HG03108 (cell line): ENCODE results near the gene PKP4.

ENCODE experiments used
- ATAC-seq: cut with Tn5 transposase; IDR thresholded peaks from one replicate; pipeline ENCODE4 v1.9.1; 2021; ENCODE audit warnings: moderate library complexity; ENCODE audit not compliant: unreplicated experiment

PKP4 gene

DNA sequence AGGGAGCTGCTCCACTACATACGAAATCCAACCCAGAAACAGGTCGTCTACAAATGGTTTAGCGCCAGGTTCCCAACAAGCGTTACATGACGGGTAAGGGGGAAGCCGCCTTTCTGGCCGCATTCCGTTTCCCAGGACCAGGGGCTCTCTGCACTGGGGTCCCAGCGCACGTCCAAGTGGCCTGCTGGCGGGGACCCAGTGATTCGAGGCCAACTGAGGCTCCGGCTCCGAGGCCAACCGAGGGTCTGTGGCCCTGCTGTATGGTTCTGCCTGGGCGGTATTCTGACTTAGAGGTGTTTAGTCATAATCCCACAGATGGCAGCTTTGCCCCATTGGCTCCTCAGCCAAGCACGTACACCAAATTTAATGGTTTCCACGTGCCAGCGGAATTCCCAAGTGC is 127.2 kb downstream of the PKP4 start:
- no peak for ATAC-seq

DNA sequence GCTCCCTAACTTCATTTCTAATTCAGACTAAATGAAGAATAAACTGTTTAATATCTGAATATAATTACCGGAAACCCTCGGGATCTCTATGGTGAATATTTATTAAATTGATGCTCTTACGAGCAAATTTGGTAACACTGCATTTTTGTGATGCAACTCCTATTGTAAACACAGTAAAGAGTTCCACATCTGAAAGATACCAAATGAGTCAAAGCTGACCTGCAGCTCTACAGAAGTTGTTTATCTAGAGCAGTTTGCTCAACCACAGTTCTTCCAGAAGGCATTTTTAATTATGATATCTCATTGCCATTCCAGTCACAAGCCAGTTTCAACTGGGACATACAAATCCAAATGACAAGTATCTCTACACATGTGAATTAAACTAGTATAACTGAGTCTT is 129.7 kb downstream of the PKP4 start:
- ATAC-seq, result no peak

DNA sequence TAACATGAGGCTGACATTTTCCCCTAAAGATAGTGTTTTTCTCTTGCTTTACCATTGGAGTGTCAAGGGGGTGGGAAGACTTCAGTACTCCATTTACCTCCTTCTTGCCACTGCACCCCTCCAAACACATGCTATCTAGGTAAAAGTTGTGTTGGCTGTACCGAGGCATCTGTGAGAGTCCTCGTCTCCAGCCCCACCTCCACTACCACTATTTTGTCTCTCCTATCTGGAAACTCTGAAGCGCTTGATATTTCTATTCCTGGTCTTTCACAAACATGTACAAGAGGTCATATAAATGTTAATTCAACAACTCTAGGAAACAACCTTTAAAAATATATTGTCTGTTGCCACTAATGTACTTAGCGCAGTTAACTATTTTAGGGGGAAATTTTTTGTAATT is 132.6 kb downstream of the PKP4 start:
- no peak for ATAC-seq

GRCh38 chr2:158598862-158599517 is 142.2 kb downstream of the PKP4 start:
- ATAC-seq, result no peak

DNA sequence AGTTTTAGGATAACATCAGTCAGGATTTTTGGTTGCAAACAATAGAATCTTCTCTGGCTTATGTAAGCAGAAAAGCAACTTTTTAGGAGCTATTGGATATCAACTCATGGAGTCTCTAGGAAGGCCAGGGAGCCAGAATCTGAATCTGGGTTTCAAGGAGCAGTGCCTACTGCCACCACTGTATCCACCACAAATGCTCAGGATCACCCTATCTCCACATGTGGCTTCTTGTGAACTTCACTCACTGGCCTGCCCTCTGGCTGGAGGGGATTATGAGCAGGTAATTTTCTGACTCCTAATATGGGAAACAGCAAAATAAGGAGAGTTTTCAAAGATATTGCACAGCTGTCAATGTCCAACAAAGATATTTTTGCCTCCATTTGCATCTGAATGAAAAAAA is 142.9 kb downstream of the PKP4 start:
- no peak for ATAC-seq

DNA sequence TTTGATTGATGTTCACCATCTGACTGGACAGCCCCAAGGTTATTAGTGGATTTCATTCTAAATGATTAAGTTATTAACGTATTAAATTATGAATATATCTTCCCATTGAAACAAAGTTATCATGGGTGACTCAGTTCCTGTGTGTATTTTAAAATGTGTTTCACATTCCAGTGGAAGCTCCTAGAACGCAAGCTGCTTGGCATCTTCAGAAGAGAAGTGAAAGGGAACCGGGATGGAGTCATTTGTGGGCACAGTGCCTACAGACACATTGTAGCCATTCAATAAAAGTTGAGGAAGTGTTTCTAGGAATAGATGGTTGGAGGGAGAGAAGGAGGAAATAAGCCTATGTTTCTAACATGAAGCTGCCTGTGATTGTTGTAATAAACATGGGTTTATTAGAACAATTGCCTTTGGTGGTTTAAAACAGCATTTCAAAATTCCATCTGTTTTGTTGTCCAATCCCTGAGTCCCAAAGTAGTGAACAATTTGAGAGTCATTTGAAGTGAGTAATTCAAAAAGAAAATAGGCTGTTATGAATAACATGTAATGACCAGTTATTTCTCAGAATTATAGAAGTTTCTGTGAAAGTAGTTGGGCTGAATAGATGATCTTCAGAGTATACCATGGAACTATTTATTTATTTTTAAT is 143.5 kb downstream of the PKP4 start:
- ATAC-seq, result no peak

GRCh38 chr2:158602027-158602426 is 145.3 kb downstream of the PKP4 start:
- no peak for ATAC-seq

DNA sequence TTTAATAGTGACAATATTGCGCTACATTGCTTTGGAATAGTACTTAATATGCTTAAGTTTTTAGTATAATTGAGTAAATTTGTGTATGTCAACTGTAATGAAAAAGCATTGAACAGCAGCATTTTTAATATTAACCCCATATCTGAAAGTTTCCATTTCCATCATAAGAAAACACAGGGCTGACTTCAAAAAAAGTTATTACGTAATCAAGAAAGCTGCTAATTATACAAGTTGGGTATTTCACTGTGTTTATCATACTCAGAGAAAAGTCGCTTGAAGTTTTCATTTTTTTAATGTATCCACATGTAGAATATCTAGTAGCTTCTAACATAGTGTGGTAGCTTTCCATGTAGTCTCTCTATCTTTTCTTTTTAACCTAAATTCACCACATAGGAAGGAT is 146.5 kb downstream of the PKP4 start:
- ATAC-seq, result no peak

GRCh38 chr2:158603986-158604385 is 147.2 kb downstream of the PKP4 start:
- ATAC-seq, result no peak

DNA sequence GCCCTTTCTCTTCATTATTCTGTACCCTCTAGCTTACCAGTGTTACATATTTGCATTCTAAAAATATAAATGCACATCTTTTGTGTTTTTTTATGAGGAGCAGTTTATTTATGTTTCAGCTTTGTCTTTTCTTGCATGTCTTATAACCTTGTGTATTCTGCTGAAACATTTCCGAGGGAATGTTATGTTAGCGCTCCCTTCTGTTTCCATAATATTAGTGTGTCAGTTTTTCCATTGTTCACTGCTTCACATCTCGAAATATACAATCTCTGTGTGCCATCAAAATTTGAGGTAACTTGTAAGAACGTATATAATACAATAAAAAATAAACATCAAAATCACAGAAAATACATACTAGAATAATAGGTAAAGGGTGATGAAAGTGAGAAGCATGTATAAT is 153.3 kb downstream of the PKP4 start:
- ATAC-seq, result no peak

DNA sequence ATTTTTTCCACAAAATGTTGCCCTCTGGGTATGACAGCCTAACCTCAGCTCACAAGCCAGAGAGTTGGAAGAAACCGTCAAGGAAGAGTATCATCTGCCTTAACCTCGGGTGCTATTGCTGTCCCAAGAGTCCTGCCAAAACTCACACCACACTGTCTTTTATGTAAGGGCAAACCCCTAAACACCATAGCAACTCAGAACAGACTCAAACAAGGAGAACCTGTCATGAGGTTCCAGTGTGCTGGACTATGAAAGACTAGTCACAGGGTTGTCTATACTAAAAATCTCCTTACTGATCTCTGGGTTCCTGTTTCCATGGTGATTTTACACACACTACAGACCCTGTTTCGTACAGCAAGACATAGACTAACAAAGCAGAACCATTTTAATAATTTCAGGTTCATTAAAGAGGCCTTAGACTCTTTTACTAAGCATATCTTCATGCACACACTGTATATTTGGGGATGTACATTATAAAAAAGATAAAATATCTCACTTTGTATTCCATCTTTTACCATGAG is 159.8 kb downstream of the PKP4 start:
- ATAC-seq, result no peak

GRCh38 chr2:158618891-158619490 is 162.2 kb downstream of the PKP4 start:
- no peak for ATAC-seq

GRCh38 chr2:158619496-158619895 is 162.7 kb downstream of the PKP4 start:
- peak; percentile 73 for ATAC-seq

- ATAC-seq, result no peak
Observed at GRCh38 chr2:158620656-158621055, 163.9 kb downstream of the PKP4 start.

GRCh38 chr2:158624071-158624667 is 167.4 kb downstream of the PKP4 start:
- ATAC-seq, result no peak

DNA sequence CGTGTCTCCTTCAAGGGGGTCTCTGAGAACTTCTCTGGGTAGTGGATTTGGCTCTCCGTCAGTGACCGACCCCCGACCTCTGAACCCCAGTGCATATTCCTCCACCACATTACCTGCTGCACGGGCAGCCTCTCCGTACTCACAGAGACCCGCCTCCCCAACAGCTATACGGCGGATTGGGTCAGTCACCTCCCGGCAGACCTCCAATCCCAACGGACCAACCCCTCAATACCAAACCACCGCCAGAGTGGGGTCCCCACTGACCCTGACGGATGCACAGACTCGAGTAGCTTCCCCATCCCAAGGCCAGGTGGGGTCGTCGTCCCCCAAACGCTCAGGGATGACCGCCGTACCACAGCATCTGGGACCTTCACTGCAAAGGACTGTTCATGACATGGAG is 168.2 kb downstream of the PKP4 start:
- ATAC-seq, result no peak

GRCh38 chr2:158629116-158629515 is 172.4 kb downstream of the PKP4 start:
- ATAC-seq, result no peak

DNA sequence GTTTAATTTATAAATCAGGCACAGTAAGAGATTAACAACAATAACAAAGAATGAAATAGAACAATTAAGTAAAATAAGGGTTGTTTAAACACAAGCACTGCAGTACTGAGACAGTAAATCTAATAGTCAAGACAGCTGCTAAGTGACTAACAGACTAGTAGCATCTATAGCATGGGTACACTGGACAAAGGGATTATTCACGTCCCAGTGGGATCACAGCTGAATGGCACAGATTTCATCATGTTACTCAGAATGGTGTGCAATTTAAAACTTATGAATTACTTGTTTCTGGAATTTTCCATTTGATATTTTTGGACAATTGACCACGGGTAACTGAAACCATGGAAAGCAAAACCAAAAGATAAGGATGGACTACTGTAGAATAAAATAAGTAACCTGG is 176.5 kb downstream of the PKP4 start:
- no peak for ATAC-seq

DNA sequence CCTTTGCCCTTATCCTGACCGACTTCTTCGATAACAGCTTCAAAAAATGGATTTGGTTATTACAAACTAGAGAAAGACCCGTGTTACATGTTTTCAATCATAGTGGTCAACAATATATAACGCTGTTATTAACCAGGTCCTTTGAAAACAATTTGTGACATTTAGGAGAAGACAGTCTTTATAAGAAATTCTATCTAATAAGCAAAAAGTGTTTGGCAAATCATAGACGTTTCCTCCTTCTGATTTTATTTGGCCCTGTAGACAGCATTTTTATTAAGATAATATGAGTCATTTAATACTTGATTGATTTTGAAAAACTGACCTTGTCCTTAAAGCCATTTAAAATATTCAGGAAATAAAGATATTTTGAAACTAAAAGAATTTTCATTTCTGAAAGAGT is 177.9 kb downstream of the PKP4 start:
- ATAC-seq, result no peak

DNA sequence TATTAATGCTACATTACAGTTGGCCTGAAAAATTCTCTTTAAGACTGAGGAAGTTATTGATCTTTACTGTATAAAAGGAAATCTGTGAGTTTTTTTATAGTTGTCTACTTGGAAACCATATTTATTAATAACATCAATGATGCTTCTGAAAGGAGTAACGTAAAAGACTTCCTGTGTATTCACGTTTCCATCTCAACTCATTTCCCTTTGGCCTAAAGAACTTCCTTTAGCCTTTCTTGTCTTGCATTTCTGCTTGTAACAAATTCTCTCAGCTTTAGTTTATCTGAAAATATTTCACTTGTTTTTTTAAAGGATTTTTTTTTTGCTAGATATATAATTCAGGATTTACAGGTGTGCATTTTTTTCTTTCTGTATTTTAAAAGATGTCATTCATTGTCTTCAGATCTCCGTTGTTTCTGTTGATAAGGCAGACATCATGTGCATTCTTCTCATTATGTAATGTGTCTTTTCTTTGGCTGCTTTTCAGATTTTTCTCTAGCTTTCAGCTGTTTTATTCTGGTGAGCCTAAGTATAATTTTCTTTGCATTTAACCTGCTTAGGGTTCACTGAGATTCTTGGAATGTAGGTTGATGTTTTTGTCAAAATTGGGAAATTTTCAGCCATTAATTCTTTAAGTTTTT is 179.3 kb downstream of the PKP4 start:
- ATAC-seq, result no peak

GRCh38 chr2:158637357-158637756 is 180.6 kb downstream of the PKP4 start:
- no peak for ATAC-seq
